H9 (cell line): ENCODE results near the gene IL16. TPM values are rescaled to one million over a fixed set of nuclear protein-coding genes. Genes with fewer than 3 reads are reported as not detected.

ENCODE experiments used
- DNase-seq: peaks from one replicate; pipeline ENCODE4 v3.0.0-alpha.2; 2017
- H2AFZ ChIP-seq: one replicate; pipeline ENCODE4 v1.6.1; 2013; ENCODE audit warnings: mild to moderate bottlenecking, low read length, control low read depth, moderate library complexity
- H2AK5ac ChIP-seq: 2 replicates; pipeline ENCODE4 v1.6.1; 2013; ENCODE audit warnings: low read length, control low read depth, mixed read lengths; ENCODE audit not compliant: insufficient read length
- H2BK120ac ChIP-seq: one replicate; pipeline ENCODE4 v1.6.1; 2013; ENCODE audit warnings: low read depth, mild to moderate bottlenecking, low read length, control low read depth, inconsistent platforms; ENCODE audit not compliant: poor library complexity, severe bottlenecking
- H2BK12ac ChIP-seq: 2 replicates; pipeline ENCODE4 v1.6.1; 2013; ENCODE audit warnings: low read length, control low read depth, mixed read lengths, low read depth; ENCODE audit not compliant: insufficient read length
- H2BK15ac ChIP-seq: 2 replicates; pipeline ENCODE4 v1.6.1; 2013; ENCODE audit warnings: low read depth, low read length, control low read depth
- H2BK20ac ChIP-seq: one replicate; pipeline ENCODE4 v1.6.1; 2013; ENCODE audit warnings: low read depth, mild to moderate bottlenecking, low read length, control low read depth, inconsistent platforms; ENCODE audit not compliant: poor library complexity, severe bottlenecking
- H2BK5ac ChIP-seq: 2 replicates; pipeline ENCODE4 v1.6.1; 2013; ENCODE audit warnings: low read length, control low read depth, mixed read lengths; ENCODE audit not compliant: insufficient read length
- H3K14ac ChIP-seq: 2 replicates; pipeline ENCODE4 v1.6.1; 2013; ENCODE audit warnings: low read length, control low read depth; ENCODE audit not compliant: insufficient read depth
- H3K18ac ChIP-seq: 2 replicates; pipeline ENCODE4 v1.6.1; 2013; ENCODE audit warnings: low read depth, mild to moderate bottlenecking, mixed read lengths, low read length, control low read depth; ENCODE audit not compliant: insufficient read length
- H3K23ac ChIP-seq: 2 replicates; pipeline ENCODE4 v1.6.1; 2013; ENCODE audit warnings: low read length, control low read depth, mixed read lengths, low read depth; ENCODE audit not compliant: insufficient read length
- H3K23me2 ChIP-seq: 2 replicates; pipeline ENCODE4 v1.6.1; 2013; ENCODE audit warnings: low read depth, mild to moderate bottlenecking, mixed read lengths, low read length, control low read depth; ENCODE audit not compliant: insufficient read length, poor library complexity, severe bottlenecking
- H3K27ac ChIP-seq: 2 replicates; pipeline ENCODE4 v1.5.1; 2013; ENCODE audit warnings: low read length, control low read depth, mixed read lengths, low read depth; ENCODE audit not compliant: insufficient read length
- H3K27me3 ChIP-seq: 2 replicates; pipeline ENCODE4 v1.6.1; 2013; ENCODE audit warnings: low read length, control low read depth, inconsistent platforms; ENCODE audit not compliant: insufficient read depth
- H3K4ac ChIP-seq: 2 replicates; pipeline ENCODE4 v1.6.1; 2013; ENCODE audit warnings: low read depth, mild to moderate bottlenecking, control low read depth, inconsistent platforms, low read length, moderate library complexity
- H3K4me1 ChIP-seq: 2 replicates; pipeline ENCODE4 v1.6.1; 2013; ENCODE audit warnings: low read length, control low read depth, inconsistent platforms; ENCODE audit not compliant: insufficient read depth
- H3K4me2 ChIP-seq: 2 replicates; pipeline ENCODE4 v1.6.1; 2013; ENCODE audit warnings: low read length, control low read depth, mixed read lengths; ENCODE audit not compliant: insufficient read length, insufficient read depth
- H3K56ac ChIP-seq: 2 replicates; pipeline ENCODE4 v1.6.1; 2013; ENCODE audit warnings: low read depth, mild to moderate bottlenecking, mixed read lengths, low read length, control low read depth; ENCODE audit not compliant: insufficient read length
- H3K79me1 ChIP-seq: 2 replicates; pipeline ENCODE4 v1.6.1; 2013; ENCODE audit warnings: low read depth, mild to moderate bottlenecking, moderate library complexity, low read length, control low read depth, inconsistent platforms; ENCODE audit not compliant: insufficient read depth, poor library complexity, severe bottlenecking
- H3K79me2 ChIP-seq: 2 replicates; pipeline ENCODE4 v1.6.1; 2013; ENCODE audit warnings: low read length, control low read depth, inconsistent platforms; ENCODE audit not compliant: insufficient read depth
- H3K9ac ChIP-seq: 2 replicates; pipeline ENCODE4 v1.6.1; 2013; ENCODE audit warnings: low read length, control low read depth, mixed read lengths; ENCODE audit not compliant: insufficient read length; ENCODE audit errors: extremely low read depth
- H3K9me3 ChIP-seq: one replicate; pipeline ENCODE4 v1.6.1; 2013; ENCODE audit warnings: low read depth, low read length, inconsistent platforms; ENCODE audit not compliant: control insufficient read depth
- H3T11ph ChIP-seq: one replicate; pipeline ENCODE4 v1.6.1; 2013; ENCODE audit warnings: mild to moderate bottlenecking, low read length, control low read depth, inconsistent platforms
- H4K20me1 ChIP-seq: one replicate; pipeline ENCODE4 v1.6.1; 2013; ENCODE audit not compliant: control insufficient read depth, insufficient read length, insufficient read depth
- H4K5ac ChIP-seq: 2 replicates; pipeline ENCODE4 v1.6.1; 2013; ENCODE audit warnings: low read depth, mild to moderate bottlenecking, mixed read lengths, low read length, control low read depth; ENCODE audit not compliant: insufficient read length
- H4K8ac ChIP-seq: replicated peaks from 2 replicates; pipeline ENCODE4 v1.6.1; 2013; ENCODE audit warnings: low read length, control low read depth, mixed read lengths, low read depth; ENCODE audit not compliant: insufficient read length
- H4K91ac ChIP-seq: 2 replicates; pipeline ENCODE4 v1.6.1; 2013; ENCODE audit warnings: low read depth, mild to moderate bottlenecking, moderate library complexity, mixed read lengths, low read length, control low read depth; ENCODE audit not compliant: insufficient read length
- H3K27ac Mint-ChIP-seq, 3 experiments: 2 replicates in 2 of 3; 3 replicates in 1 of 3; pipeline ENCODE4 v1.8.0; 2020 to 2021; ENCODE audit warnings: mixed read lengths in 3 of 3, mild to moderate bottlenecking in 1 of 3, moderate library complexity in 1 of 3
- H3K27me3 Mint-ChIP-seq: 2 replicates; pipeline ENCODE4 v1.8.0; 2021; ENCODE audit warnings: low read depth, mild to moderate bottlenecking, moderate library complexity, mixed read lengths
- H3K36me3 Mint-ChIP-seq, 3 experiments: 2 replicates in 2 of 3; 3 replicates in 1 of 3; pipeline ENCODE4 v1.8.0; 2020 to 2021; ENCODE audit warnings: low read depth in 3 of 3, mixed read lengths in 3 of 3; ENCODE audit not compliant: insufficient read depth in 1 of 3
- H3K4me1 Mint-ChIP-seq, 2 experiments: 2 replicates each; pipeline ENCODE4 v1.8.0; 2020; ENCODE audit warnings: mixed read lengths in 2 of 2
- H3K4me3 Mint-ChIP-seq, 2 experiments: 2 replicates in 1 of 2; 3 replicates in 1 of 2; pipeline ENCODE4 v1.8.0; 2020 to 2021; ENCODE audit warnings: mild to moderate bottlenecking in 2 of 2, mixed read lengths in 2 of 2, moderate library complexity in 1 of 2
- H3K9me3 Mint-ChIP-seq, 2 experiments: 2 replicates in 1 of 2; 3 replicates in 1 of 2; pipeline ENCODE4 v1.8.0; 2020; ENCODE audit warnings: mild to moderate bottlenecking in 2 of 2, mixed read lengths in 2 of 2, moderate library complexity in 1 of 2
- WGBS: extraction: QIAGEN DNeasy Blood & Tissue Kit; methylation state at CpG from one replicate; pipeline ENCODE4 v1.1.7; 2013; ENCODE audit warnings: missing lambda C conversion rate, low lambda C conversion rate, mixed read lengths; ENCODE audit not compliant: insufficient read length; ENCODE audit errors: extremely low coverage; 5-methylcytosine and 5-hydroxymethylcytosine counted together
- total RNA-seq: library from RNA; stranded (reverse); gene quantifications from 2 replicates; pipeline ENCODE4 v1.2.1, GENCODE V29; 2021
- TF ChIP-seq, protein P1 (sequence below): fragments of 200-600 bp; sonication (generic); conservative IDR thresholded peaks from 3 replicates; pipeline ENCODE4 v1.8.0; 2021; ENCODE audit warnings: antibody characterized with exemption, mild to moderate bottlenecking

The IL16 gene
- total RNA-seq, 1 experiment from 2014 or later, result 0.28 TPM

DNA sequence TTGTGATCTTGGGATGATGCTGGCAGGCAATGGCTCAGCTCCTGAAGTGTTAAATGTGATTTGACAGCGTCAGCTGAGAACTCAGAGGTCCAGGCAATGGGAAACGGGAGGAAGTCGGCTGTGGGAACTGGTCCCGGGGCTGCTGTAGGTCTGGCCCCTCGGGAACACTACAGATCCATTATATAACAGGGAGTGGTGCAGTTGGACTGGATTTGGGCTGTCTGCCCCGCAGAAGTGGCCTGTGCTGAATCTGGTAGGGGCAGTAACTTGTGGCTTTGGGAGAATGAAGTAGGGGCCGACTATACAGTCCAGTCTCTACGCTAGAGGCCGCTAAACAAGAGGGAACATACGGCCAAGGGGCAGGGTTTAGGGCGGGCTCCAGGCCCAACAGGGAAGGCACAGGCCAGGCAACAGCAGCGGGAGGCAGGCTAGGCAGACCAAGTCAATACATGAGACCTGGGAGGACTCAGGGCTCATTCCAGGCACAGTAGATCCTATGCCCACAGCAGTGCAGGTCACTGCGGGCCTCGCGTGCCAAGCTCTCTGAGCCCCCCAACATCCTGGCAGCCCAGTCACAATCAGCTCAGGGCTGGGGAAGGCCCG is 20.3 kb upstream of the IL16 start:
- Histone ChIP-seq H3K9me3 (no peaks in the 10 kb centered on the region), H2BK20ac (no peak overlapping the region), H2BK12ac (no peak overlapping the region), H3K27ac (no peak overlapping the region), H3K27me3 (no peaks in the 10 kb centered on the region), H3K79me2 (no peaks in the 10 kb centered on the region), H2BK5ac (no peak overlapping the region), H3K4me2 (no peak overlapping the region), H4K8ac (no peak overlapping the region), H3K18ac (no peak overlapping the region), H4K91ac (no peak overlapping the region), H3K56ac (no peak overlapping the region), H3K4me1 (no peaks in the 10 kb centered on the region), H2BK120ac (no peak overlapping the region), H3K79me1 (no peaks in the 10 kb centered on the region), H4K5ac (no peak overlapping the region), H3K9ac (no peak overlapping the region), H3K23ac (no peak overlapping the region), H2AFZ (no peak overlapping the region), H2BK15ac (no peak overlapping the region), H3K14ac (no peak overlapping the region), H3T11ph (no peak overlapping the region), H2AK5ac (no peak overlapping the region), H3K4ac (no peak overlapping the region), H4K20me1 (peaks cover 2% of the 10 kb centered on the region), H3K23me2 (no peaks in the 10 kb centered on the region)
- peak; percentile 70 for DNase-seq
- Mint-ChIP-seq H3K27ac (no peak overlapping the region; a peak in 1 of 7 replicates), H3K4me3 (no peak overlapping the region), H3K4me1 (peaks cover 0 to 2% of the 10 kb centered on the region in 2 experiments; a peak in 2 of 4 replicates), H3K27me3 (peaks cover 16% of the 10 kb centered on the region), H3K9me3 (no peaks in the 10 kb centered on the region), H3K36me3 (no peaks in the 10 kb centered on the region)
- TF ChIP-seq, protein P1, sequence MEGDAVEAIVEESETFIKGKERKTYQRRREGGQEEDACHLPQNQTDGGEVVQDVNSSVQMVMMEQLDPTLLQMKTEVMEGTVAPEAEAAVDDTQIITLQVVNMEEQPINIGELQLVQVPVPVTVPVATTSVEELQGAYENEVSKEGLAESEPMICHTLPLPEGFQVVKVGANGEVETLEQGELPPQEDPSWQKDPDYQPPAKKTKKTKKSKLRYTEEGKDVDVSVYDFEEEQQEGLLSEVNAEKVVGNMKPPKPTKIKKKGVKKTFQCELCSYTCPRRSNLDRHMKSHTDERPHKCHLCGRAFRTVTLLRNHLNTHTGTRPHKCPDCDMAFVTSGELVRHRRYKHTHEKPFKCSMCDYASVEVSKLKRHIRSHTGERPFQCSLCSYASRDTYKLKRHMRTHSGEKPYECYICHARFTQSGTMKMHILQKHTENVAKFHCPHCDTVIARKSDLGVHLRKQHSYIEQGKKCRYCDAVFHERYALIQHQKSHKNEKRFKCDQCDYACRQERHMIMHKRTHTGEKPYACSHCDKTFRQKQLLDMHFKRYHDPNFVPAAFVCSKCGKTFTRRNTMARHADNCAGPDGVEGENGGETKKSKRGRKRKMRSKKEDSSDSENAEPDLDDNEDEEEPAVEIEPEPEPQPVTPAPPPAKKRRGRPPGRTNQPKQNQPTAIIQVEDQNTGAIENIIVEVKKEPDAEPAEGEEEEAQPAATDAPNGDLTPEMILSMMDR, result 0 out of 3 replicates have a peak, but pooled peaks have one; percentile 18
- WGBS, result no CpG with 5 or more reads among the region's 16 CpGs
